ENCODE results near the gene CALML4.
"Not testable (repeated sequence)": the region's sequence is repeated elsewhere in the genome, so short reads cannot be mapped to it uniquely, and the experiment has no call there.

The CALML4 gene

GRCh38 chr15:68224546-68225250 lies 19.6 kb upstream of the CALML4 start:
- DNase-seq = no peak

GRCh38 chr15:68224108-68224507 lies 19.0 kb upstream of the CALML4 start:
- DNase-seq = no peak

GRCh38 chr15:68223171-68223570 lies 18.0 kb upstream of the CALML4 start:
- DNase-seq = no peak

- DNase-seq = not testable (repeated sequence)
These were observed 17.3 kb upstream of the CALML4 start for GRCh38 chr15:68222432-68222743.

GRCh38 chr15:68221530-68222431 lies 16.6 kb upstream of the CALML4 start:
- not testable (repeated sequence) for DNase-seq

GRCh38 chr15:68220967-68221366 lies 15.8 kb upstream of the CALML4 start:
- DNase-seq = no peak

GRCh38 chr15:68220489-68220888 lies 15.4 kb upstream of the CALML4 start:
- DNase-seq = no peak

GRCh38 chr15:68218847-68219798 lies 14.0 kb upstream of the CALML4 start:
- DNase-seq = no peak

GRCh38 chr15:68218331-68218730 lies 13.2 kb upstream of the CALML4 start:
- no peak for DNase-seq

GRCh38 chr15:68217341-68217740 lies 12.2 kb upstream of the CALML4 start:
- DNase-seq = no peak

- DNase-seq = no peak
These were observed 9.7 kb upstream of the CALML4 start for GRCh38 chr15:68214838-68215254.

GRCh38 chr15:68213991-68214837 lies 9.1 kb upstream of the CALML4 start:
- no peak for DNase-seq

- not testable (repeated sequence) for DNase-seq
These were observed 8.3 kb upstream of the CALML4 start for GRCh38 chr15:68213491-68213845.

GRCh38 chr15:68211656-68212320 lies 6.7 kb upstream of the CALML4 start:
- DNase-seq = no peak

- DNase-seq = no peak
These were observed 5.9 kb upstream of the CALML4 start for GRCh38 chr15:68210821-68211655.

GRCh38 chr15:68210409-68210756 lies 5.3 kb upstream of the CALML4 start:
- no peak for DNase-seq

GRCh38 chr15:68209735-68210408 lies 4.7 kb upstream of the CALML4 start:
- DNase-seq = no peak

- DNase-seq = no peak
These were observed 4.1 kb upstream of the CALML4 start for GRCh38 chr15:68209272-68209671.

GRCh38 chr15:68208636-68209240 lies 3.6 kb upstream of the CALML4 start:
- no peak for DNase-seq

- no peak for DNase-seq
These were observed 3.0 kb upstream of the CALML4 start for GRCh38 chr15:68208136-68208535.
